ENCODE measurements around the gene DLGAP4. TPM values are rescaled to one million over a fixed set of nuclear protein-coding genes. Genes with fewer than 3 reads are reported as not detected.

Gene DLGAP4
- total and polyA plus RNA-seq, 2 of the 13 experiments (the other 11 are each of a cell fraction or from before 2014, with no cell fraction given), result 15.2 to 26.7 TPM

DNA sequence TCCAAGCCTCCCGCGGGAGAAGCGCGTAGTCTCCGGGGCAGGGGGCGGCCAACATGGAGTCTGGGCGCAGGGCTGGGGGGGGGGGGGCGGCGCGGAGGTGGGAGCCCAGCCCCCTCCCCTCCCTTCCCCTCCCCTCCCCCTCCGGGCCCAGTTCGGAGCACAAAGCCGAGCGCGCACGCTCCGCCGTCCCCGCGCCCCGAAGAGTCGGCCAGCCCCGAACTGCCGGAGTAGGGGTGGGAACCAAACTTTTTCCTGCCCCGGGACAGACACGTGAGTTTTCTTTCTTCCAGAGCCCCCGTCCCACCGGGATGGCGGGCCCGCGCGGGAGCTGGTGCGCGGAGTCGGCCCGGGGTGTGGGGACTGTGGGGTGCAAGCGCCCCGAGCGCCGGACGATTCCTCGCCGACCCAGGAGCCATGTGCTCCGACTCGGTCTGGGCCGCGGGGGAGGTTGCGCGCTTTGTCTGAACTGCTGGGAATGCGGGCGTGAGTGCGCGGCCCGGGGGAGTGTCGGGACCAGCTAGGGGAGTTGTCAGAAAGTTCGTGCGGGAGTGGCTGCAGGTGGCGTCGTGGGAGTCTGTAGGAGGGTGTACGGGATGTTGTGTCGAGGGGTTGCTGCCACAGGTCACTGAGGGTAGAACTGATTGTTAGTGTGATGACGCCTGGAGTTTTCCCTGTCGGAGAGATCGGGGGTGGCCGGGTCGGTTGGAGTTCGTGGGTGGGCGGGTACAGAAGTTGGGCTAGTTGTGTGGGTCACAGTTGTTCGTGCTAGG lies 268.4 kb downstream of the DLGAP4 start (continued):
- TF ChIP-seq, protein P1, sequence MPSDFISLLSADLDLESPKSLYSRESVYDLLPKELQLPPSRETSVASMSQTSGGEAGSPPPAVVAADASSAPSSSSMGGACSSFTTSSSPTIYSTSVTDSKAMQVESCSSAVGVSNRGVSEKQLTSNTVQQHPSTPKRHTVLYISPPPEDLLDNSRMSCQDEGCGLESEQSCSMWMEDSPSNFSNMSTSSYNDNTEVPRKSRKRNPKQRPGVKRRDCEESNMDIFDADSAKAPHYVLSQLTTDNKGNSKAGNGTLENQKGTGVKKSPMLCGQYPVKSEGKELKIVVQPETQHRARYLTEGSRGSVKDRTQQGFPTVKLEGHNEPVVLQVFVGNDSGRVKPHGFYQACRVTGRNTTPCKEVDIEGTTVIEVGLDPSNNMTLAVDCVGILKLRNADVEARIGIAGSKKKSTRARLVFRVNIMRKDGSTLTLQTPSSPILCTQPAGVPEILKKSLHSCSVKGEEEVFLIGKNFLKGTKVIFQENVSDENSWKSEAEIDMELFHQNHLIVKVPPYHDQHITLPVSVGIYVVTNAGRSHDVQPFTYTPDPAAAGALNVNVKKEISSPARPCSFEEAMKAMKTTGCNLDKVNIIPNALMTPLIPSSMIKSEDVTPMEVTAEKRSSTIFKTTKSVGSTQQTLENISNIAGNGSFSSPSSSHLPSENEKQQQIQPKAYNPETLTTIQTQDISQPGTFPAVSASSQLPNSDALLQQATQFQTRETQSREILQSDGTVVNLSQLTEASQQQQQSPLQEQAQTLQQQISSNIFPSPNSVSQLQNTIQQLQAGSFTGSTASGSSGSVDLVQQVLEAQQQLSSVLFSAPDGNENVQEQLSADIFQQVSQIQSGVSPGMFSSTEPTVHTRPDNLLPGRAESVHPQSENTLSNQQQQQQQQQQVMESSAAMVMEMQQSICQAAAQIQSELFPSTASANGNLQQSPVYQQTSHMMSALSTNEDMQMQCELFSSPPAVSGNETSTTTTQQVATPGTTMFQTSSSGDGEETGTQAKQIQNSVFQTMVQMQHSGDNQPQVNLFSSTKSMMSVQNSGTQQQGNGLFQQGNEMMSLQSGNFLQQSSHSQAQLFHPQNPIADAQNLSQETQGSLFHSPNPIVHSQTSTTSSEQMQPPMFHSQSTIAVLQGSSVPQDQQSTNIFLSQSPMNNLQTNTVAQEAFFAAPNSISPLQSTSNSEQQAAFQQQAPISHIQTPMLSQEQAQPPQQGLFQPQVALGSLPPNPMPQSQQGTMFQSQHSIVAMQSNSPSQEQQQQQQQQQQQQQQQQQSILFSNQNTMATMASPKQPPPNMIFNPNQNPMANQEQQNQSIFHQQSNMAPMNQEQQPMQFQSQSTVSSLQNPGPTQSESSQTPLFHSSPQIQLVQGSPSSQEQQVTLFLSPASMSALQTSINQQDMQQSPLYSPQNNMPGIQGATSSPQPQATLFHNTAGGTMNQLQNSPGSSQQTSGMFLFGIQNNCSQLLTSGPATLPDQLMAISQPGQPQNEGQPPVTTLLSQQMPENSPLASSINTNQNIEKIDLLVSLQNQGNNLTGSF (CRISPR knock-in tag; IDR thresholded peaks at IDR 0.05), result no peak
- no peak; the same call in 1 of the 2 replicates for TF ChIP-seq NFE2L1 (CRISPR knock-in tag; IDR thresholded peaks at IDR 0.05; ENCODE audit: borderline replicate concordance)
- no peak; the same call in 1 of the 2 replicates for TF ChIP-seq NKX3-1 (CRISPR knock-in tag; IDR thresholded peaks at IDR 0.05)
- no peak for TF ChIP-seq RERE (CRISPR knock-in tag; IDR thresholded peaks at IDR 0.05; ENCODE audit: low read depth)
- no peak for TF ChIP-seq RFXAP (CRISPR knock-in tag; IDR thresholded peaks at IDR 0.05; ENCODE audit: borderline replicate concordance)
- TF ChIP-seq ZNF772 (CRISPR knock-in tag; IDR thresholded peaks at IDR 0.05), result peak; percentile 71; the same call in 1 of the 2 replicates
- TF ChIP-seq ZXDC (CRISPR knock-in tag; IDR thresholded peaks at IDR 0.05), result no peak
- TF ChIP-seq KDM5A (IDR thresholded peaks at IDR 0.05; ENCODE audit: borderline replicate concordance, low read length), result 0 out of 2 replicates have a peak, but pooled peaks have one; percentile 30
- TF ChIP-seq ZNF280B (CRISPR knock-in tag; IDR thresholded peaks at IDR 0.05; ENCODE audit: borderline replicate concordance), result peak; percentile 89

Data from HepG2 (cell line).